ENCODE data around the gene SMS.

Gene SMS

DNA sequence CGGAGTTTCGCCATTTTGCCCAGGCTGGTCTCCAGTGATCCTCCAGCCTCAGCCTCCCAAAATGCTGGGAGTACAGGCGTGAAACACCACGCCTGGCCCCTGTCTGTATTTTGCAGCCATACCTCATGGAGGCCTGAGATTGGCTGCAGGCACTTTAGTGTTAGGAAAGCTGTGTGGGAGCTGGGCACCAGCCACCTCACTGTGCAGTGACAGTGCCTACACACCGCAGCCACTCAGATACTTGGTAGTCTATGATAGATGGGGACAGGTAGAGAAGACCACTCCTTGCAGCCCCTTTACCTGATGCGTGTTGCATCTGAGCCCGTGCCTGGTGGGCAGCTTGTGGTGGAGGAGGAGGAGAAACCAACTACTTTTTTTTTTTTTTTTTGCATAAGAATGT, 16.3 kb downstream of the SMS start:
- H2AFZ ChIP-seq (ENCODE audit: low read depth, low read length), result no peak overlapping the region
- no peak overlapping the region for H3K4me3 ChIP-seq (ENCODE audit: low read length)
- H3K27me3 ChIP-seq (ENCODE audit: insufficient read depth, low read length), result no peaks in the 10 kb centered on the region
- no peaks in the 10 kb centered on the region for H3K36me3 ChIP-seq (ENCODE audit: insufficient read depth, low read length)
- H3K4me1 ChIP-seq (ENCODE audit: insufficient read depth, low read length), result no peaks in the 10 kb centered on the region
- H3K9me3 ChIP-seq (ENCODE audit: low read length), result no peaks in the 10 kb centered on the region

DNA sequence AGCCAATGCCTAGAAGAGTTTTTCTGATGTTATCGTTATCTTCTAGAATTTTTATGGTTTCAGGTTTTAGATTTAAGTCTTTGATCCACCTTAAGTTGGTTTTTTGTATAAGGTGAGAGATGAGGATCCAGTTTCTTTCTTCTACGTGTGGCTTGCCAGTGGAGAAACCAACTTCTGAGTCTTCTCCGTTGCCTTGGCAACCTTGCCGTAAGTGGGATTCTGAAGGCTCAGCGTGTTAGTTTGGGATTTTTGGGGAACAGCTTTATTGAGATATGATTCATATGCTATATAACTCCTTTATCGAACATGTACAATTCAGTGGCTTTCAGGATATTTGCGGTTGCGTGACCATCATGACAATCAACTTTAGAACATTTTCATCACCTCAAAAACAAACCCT, 17.7 kb downstream of the SMS start:
- Histone ChIP-seq H3K4me1 (ENCODE audit: insufficient read depth, low read length) (no peaks in the 10 kb centered on the region), H3K36me3 (ENCODE audit: insufficient read depth, low read length) (no peaks in the 10 kb centered on the region), H3K4me3 (ENCODE audit: low read length) (no peak overlapping the region), H3K27me3 (ENCODE audit: insufficient read depth, low read length) (no peaks in the 10 kb centered on the region), H3K9me3 (ENCODE audit: low read length) (no peaks in the 10 kb centered on the region), H2AFZ (ENCODE audit: low read depth, low read length) (no peak overlapping the region)

- H3K4me1 ChIP-seq (ENCODE audit: insufficient read depth, low read length), result no peaks in the 10 kb centered on the region
- no peak overlapping the region for H2AFZ ChIP-seq (ENCODE audit: low read depth, low read length)
- H3K27me3 ChIP-seq (ENCODE audit: insufficient read depth, low read length), result no peaks in the 10 kb centered on the region
- no peaks in the 10 kb centered on the region for H3K9me3 ChIP-seq (ENCODE audit: low read length)
- H3K4me3 ChIP-seq (ENCODE audit: low read length), result no peak overlapping the region
- no peaks in the 10 kb centered on the region for H3K36me3 ChIP-seq (ENCODE audit: insufficient read depth, low read length)
Observed at GRCh38 chrX:21958916-21959315, 18.4 kb downstream of the SMS start.

GRCh38 chrX:21959362-21960051, 19.0 kb downstream of the SMS start:
- H3K9me3 ChIP-seq (ENCODE audit: low read length), result no peaks in the 10 kb centered on the region
- H3K27me3 ChIP-seq (ENCODE audit: insufficient read depth, low read length), result no peaks in the 10 kb centered on the region
- H3K4me3 ChIP-seq (ENCODE audit: low read length), result no peak overlapping the region
- H2AFZ ChIP-seq (ENCODE audit: low read depth, low read length), result no peak overlapping the region
- H3K36me3 ChIP-seq (ENCODE audit: insufficient read depth, low read length), result no peaks in the 10 kb centered on the region
- H3K4me1 ChIP-seq (ENCODE audit: insufficient read depth, low read length), result no peaks in the 10 kb centered on the region

DNA sequence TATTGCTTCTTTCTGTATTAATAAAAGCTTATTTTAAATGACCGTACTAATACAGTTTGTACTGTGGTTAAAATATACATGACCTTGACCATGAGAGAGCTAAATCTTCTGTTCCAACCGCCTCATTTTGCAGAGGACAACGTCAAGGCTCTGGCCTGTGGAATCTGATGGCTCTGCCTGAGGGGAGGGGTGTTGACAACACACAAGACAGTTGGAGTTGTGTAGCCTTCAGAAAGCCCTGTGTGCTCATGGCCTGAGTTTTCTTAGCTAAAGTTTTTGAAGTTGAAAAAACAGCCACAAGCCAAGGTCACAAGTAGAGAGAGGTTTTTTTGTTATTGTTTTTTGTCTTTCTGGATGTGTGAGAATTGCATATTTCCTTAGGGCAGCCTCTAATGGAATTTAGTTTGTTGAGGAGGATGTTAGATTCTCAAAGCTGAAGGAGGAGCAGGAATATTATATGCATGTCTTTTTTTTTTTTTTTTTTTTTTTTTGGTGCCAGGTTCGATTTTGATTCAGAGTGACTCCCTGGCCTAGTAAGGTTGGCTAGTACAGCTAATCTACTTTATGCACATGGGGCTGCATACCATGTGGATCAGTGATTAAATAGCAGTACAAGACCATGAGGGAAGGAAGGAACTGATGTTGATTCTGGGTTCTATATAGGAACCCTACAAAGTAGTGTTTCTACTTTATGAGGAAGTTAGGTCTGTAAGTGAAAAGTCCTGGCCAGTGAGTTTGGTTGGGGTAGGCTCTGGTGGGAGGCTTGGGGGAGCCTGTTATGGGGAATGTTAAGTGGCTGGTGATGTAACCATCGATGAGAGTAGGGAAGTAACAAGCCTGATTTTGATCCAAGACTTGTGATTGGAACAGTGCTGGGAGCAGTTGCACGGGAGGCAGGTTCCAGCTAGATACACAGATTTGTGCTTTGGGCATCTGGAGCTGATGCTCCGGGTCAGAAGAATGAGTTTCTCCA, 20.3 kb downstream of the SMS start:
- H2AFZ ChIP-seq (ENCODE audit: low read depth, low read length), result no peak overlapping the region
- no peak overlapping the region for H3K4me3 ChIP-seq (ENCODE audit: low read length)
- H3K36me3 ChIP-seq (ENCODE audit: insufficient read depth, low read length), result no peaks in the 10 kb centered on the region
- H3K27me3 ChIP-seq (ENCODE audit: insufficient read depth, low read length), result no peaks in the 10 kb centered on the region
- H3K4me1 ChIP-seq (ENCODE audit: insufficient read depth, low read length), result no peaks in the 10 kb centered on the region
- H3K9me3 ChIP-seq (ENCODE audit: low read length), result no peaks in the 10 kb centered on the region

GRCh38 chrX:21962361-21962760, 21.9 kb downstream of the SMS start:
- H3K27me3 ChIP-seq (ENCODE audit: insufficient read depth, low read length), result no peaks in the 10 kb centered on the region
- no peaks in the 10 kb centered on the region for H3K9me3 ChIP-seq (ENCODE audit: low read length)
- no peak overlapping the region for H3K4me3 ChIP-seq (ENCODE audit: low read length)
- H3K36me3 ChIP-seq (ENCODE audit: insufficient read depth, low read length), result peaks cover under 1% of the 10 kb centered on the region
- no peak overlapping the region for H2AFZ ChIP-seq (ENCODE audit: low read depth, low read length)
- no peaks in the 10 kb centered on the region for H3K4me1 ChIP-seq (ENCODE audit: insufficient read depth, low read length)

- no peaks in the 10 kb centered on the region for H3K4me1 ChIP-seq (ENCODE audit: insufficient read depth, low read length)
- H2AFZ ChIP-seq (ENCODE audit: low read depth, low read length), result no peak overlapping the region
- H3K27me3 ChIP-seq (ENCODE audit: insufficient read depth, low read length), result no peaks in the 10 kb centered on the region
- no peak overlapping the region for H3K4me3 ChIP-seq (ENCODE audit: low read length)
- H3K36me3 ChIP-seq (ENCODE audit: insufficient read depth, low read length), result peaks cover 8% of the 10 kb centered on the region
- H3K9me3 ChIP-seq (ENCODE audit: low read length), result no peaks in the 10 kb centered on the region
Observed at GRCh38 chrX:21963269-21963668, 22.8 kb downstream of the SMS start.

GRCh38 chrX:21963731-21964405, 23.4 kb downstream of the SMS start:
- no peak overlapping the region for H2AFZ ChIP-seq (ENCODE audit: low read depth, low read length)
- H3K27me3 ChIP-seq (ENCODE audit: insufficient read depth, low read length), result no peaks in the 10 kb centered on the region
- H3K4me3 ChIP-seq (ENCODE audit: low read length), result no peak overlapping the region
- peaks cover 9% of the 10 kb centered on the region for H3K36me3 ChIP-seq (ENCODE audit: insufficient read depth, low read length)
- H3K4me1 ChIP-seq (ENCODE audit: insufficient read depth, low read length), result no peaks in the 10 kb centered on the region
- H3K9me3 ChIP-seq (ENCODE audit: low read length), result no peaks in the 10 kb centered on the region

GRCh38 chrX:21966866-21967265, 26.4 kb downstream of the SMS start:
- no peaks in the 10 kb centered on the region for H3K9me3 ChIP-seq (ENCODE audit: low read length)
- H3K4me1 ChIP-seq (ENCODE audit: insufficient read depth, low read length), result no peaks in the 10 kb centered on the region
- H3K36me3 ChIP-seq (ENCODE audit: insufficient read depth, low read length), result peaks cover 9% of the 10 kb centered on the region
- no peak overlapping the region for H3K4me3 ChIP-seq (ENCODE audit: low read length)
- H2AFZ ChIP-seq (ENCODE audit: low read depth, low read length), result no peak overlapping the region
- H3K27me3 ChIP-seq (ENCODE audit: insufficient read depth, low read length), result no peaks in the 10 kb centered on the region

DNA sequence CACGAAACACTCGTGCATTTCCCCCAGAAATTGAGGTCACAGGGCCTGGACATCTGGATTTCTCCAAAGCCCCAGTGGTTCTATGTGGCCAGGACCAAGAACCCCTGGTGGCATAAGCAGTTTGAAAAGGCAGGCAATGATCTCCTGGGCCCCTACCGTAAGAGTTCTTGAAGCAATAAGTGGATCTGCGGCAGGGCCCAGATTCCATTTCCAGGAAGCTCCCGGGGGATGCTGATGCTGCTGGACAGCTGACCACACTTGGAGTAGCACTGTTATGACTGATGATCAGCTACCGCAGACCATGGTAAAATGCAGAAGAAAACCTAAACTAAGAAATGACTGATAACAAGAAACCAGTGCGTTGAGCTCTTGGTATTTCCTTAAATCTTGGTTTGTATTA, 27.8 kb downstream of the SMS start:
- no peak overlapping the region for H2AFZ ChIP-seq (ENCODE audit: low read depth, low read length)
- no peaks in the 10 kb centered on the region for H3K9me3 ChIP-seq (ENCODE audit: low read length)
- peaks cover 9% of the 10 kb centered on the region for H3K36me3 ChIP-seq (ENCODE audit: insufficient read depth, low read length)

DNA sequence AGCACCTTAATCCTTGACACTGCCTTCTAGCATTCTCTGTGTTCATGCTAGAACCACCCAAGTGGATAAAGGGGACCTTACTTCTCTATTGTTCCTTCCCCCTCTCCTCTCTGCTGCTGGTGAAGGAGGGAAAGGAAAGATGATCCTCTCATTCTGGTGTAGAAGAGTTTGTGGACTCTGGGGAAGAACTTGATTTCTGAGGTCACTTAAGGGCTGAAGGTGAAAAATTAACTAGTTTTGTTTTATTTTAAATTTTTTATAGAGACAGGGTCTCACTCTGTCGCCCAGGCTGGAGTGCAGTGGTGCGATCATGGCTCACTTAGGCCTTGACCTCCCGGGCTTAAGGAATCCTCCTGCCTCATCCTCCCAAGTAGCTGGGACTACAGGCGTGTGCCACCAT, 29.8 kb downstream of the SMS start:
- Histone ChIP-seq H3K4me1 (ENCODE audit: insufficient read depth, low read length) (peaks cover under 1% of the 10 kb centered on the region), H3K9me3 (ENCODE audit: low read length) (no peaks in the 10 kb centered on the region), H3K36me3 (ENCODE audit: insufficient read depth, low read length) (peaks cover 15% of the 10 kb centered on the region)

More for the DNA sequence above, 27.8 kb downstream of the SMS start:
- Histone ChIP-seq H3K27me3 (ENCODE audit: insufficient read depth, low read length) (no peaks in the 10 kb centered on the region), H3K4me1 (ENCODE audit: insufficient read depth, low read length) (no peaks in the 10 kb centered on the region), H3K4me3 (ENCODE audit: low read length) (no peak overlapping the region)

DNA sequence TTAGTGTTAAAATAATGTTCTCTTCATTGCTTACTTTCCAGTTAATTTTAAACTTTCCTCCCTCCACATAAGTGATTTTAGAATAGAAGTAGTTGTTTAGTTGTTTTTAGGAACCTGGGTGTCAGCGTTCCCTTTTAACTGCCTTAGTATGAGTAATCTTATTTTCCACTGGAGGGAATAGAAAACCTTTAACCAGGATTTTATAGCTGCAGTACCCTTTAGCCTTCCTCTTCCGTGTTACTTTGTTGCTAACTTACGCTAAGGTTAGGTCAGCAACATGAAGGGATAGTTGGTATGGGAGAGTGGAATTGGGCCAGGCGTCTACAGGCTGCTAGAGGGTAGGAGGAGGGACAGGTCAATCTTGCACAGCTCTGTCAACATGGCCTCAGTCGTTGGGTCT, 31.5 kb downstream of the SMS start:
- Histone ChIP-seq H3K9me3 (ENCODE audit: low read length) (no peaks in the 10 kb centered on the region), H2AFZ (ENCODE audit: low read depth, low read length) (no peak overlapping the region), H3K4me1 (ENCODE audit: insufficient read depth, low read length) (peaks cover 5% of the 10 kb centered on the region), H3K27me3 (ENCODE audit: insufficient read depth, low read length) (no peaks in the 10 kb centered on the region), H3K36me3 (ENCODE audit: insufficient read depth, low read length) (peaks cover 19% of the 10 kb centered on the region), H3K4me3 (ENCODE audit: low read length) (no peak overlapping the region)

More for the DNA sequence above, 29.8 kb downstream of the SMS start:
- Histone ChIP-seq H3K27me3 (ENCODE audit: insufficient read depth, low read length) (no peaks in the 10 kb centered on the region), H3K4me3 (ENCODE audit: low read length) (no peak overlapping the region), H2AFZ (ENCODE audit: low read depth, low read length) (no peak overlapping the region)

DNA sequence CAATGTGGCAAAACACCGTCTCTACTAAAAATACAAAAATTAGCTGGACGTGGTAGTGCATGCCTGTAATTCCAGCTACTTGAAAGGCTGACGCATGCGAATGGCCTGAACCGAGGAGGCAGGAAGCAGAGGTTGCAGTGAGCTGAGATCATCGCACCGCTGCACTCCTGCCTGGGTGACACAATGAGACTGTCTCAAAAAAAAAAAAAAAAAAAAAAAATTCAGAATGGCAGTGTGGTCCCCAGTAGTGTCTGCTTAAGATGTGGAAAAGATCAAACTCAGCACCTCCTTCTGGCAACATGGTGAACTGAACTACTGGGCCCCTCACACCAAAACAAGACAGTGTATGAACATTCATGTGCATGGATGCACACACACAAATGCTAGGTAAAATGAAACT, 32.2 kb downstream of the SMS start:
- peaks cover 5% of the 10 kb centered on the region for H3K4me1 ChIP-seq (ENCODE audit: insufficient read depth, low read length)
- peaks cover 19% of the 10 kb centered on the region for H3K36me3 ChIP-seq (ENCODE audit: insufficient read depth, low read length)
- H2AFZ ChIP-seq (ENCODE audit: low read depth, low read length), result no peak overlapping the region
- no peaks in the 10 kb centered on the region for H3K9me3 ChIP-seq (ENCODE audit: low read length)
- H3K4me3 ChIP-seq (ENCODE audit: low read length), result no peak overlapping the region
- no peaks in the 10 kb centered on the region for H3K27me3 ChIP-seq (ENCODE audit: insufficient read depth, low read length)

Data from neuron (in vitro differentiated cells).